Natural killer cell (primary cell): ENCODE measurements around the gene GBP6. TPM values are rescaled to one million over a fixed set of nuclear protein-coding genes. Genes with fewer than 3 reads are reported as not detected.

ENCODE experiments used
- ATAC-seq, 3 donors: fragments of 150-1000 bp in 2 of 3; fragments of 200-7000 bp in 1 of 3; cut with Tn5 transposase; 1 replicate in 1 of 3; 2 replicates in 2 of 3; pipeline ENCODE4 v1.10.0; 2021; ENCODE audit warnings: mild to moderate bottlenecking in 2 of 3, moderate library complexity in 2 of 3
- DNase-seq, 2 donors: peaks; one replicate each; pipeline versions ENCODE4 v3.0.0 to v3.0.0-alpha.2; 2013 to 2021; ENCODE audit warnings: mixed read lengths in 1 of 2
- H3K27ac ChIP-seq: one replicate; pipeline ENCODE4 v1.5.1; 2013; ENCODE audit warnings: mild to moderate bottlenecking, low read length
- H3K27me3 ChIP-seq: one replicate; pipeline ENCODE4 v1.6.1; 2013; ENCODE audit warnings: low read length; ENCODE audit not compliant: control insufficient read depth, insufficient read depth
- H3K36me3 ChIP-seq: one replicate; pipeline ENCODE4 v1.6.1; 2013; ENCODE audit warnings: low read length; ENCODE audit not compliant: control insufficient read depth, insufficient read depth
- H3K4me1 ChIP-seq: one replicate; pipeline ENCODE4 v1.6.1; 2013; ENCODE audit warnings: low read length; ENCODE audit not compliant: control insufficient read depth, insufficient read depth
- H3K4me3 ChIP-seq: one replicate; pipeline ENCODE4 v1.5.1; 2013; ENCODE audit warnings: low read length
- H3K9me3 ChIP-seq: one replicate; pipeline ENCODE4 v1.6.1; 2013; ENCODE audit warnings: low read length; ENCODE audit not compliant: control insufficient read depth, insufficient read depth
- H3K27ac Mint-ChIP-seq, 2 donors: one replicate each; pipeline ENCODE4 v1.8.0; 2022; ENCODE audit warnings: mild to moderate bottlenecking in 2 of 2, mixed read lengths in 2 of 2, moderate library complexity in 1 of 2
- H3K27me3 Mint-ChIP-seq, 2 donors: one replicate each; pipeline ENCODE4 v1.8.0; 2022; ENCODE audit warnings: low read depth in 2 of 2, mixed read lengths in 2 of 2
- H3K36me3 Mint-ChIP-seq: one replicate; pipeline ENCODE4 v1.8.0; 2022; ENCODE audit warnings: mixed read lengths
- H3K4me1 Mint-ChIP-seq, 2 donors: one replicate each; pipeline ENCODE4 v1.8.0; 2022; ENCODE audit warnings: mixed read lengths in 2 of 2
- H3K4me3 Mint-ChIP-seq: one replicate; pipeline ENCODE4 v1.8.0; 2022; ENCODE audit warnings: mild to moderate bottlenecking, moderate library complexity, mixed read lengths
- H3K9me3 Mint-ChIP-seq, 2 donors: one replicate each; pipeline ENCODE4 v1.8.0; 2022; ENCODE audit warnings: mixed read lengths in 2 of 2
- WGBS: methylation state at CpG from one replicate; pipeline ENCODE4 v1.1.7; 2013; ENCODE audit warnings: missing lambda C conversion rate; ENCODE audit not compliant: insufficient coverage; 5-methylcytosine and 5-hydroxymethylcytosine counted together
- intact Hi-C: fragments of 100-400 bp; cut with micrococcal nuclease; formaldehyde crosslinking; loops from one replicate; pipeline ENCODE4 v1.14.2; 2022
- total RNA-seq, 4 donors: library from RNA; stranded (reverse); fragments of 120-200 nt in 1 of 4; gene quantifications; one replicate each; pipeline versions ENCODE4 v1.2.3 to v1.2.4, GENCODE V29; 2013 to 2022
- TF ChIP-seq, protein P1 (sequence below): fragments of 200-600 bp; IDR thresholded peaks from one replicate; pipeline ENCODE4 v1.8.0; 2022; ENCODE audit warnings: antibody characterized with exemption

GBP6 gene
- total RNA-seq, 3 donors from 2014 or later (not counting 1 experiment from before 2014, with no cell fraction given), result 0.23 to 0.40 (median 0.39) TPM

DNA sequence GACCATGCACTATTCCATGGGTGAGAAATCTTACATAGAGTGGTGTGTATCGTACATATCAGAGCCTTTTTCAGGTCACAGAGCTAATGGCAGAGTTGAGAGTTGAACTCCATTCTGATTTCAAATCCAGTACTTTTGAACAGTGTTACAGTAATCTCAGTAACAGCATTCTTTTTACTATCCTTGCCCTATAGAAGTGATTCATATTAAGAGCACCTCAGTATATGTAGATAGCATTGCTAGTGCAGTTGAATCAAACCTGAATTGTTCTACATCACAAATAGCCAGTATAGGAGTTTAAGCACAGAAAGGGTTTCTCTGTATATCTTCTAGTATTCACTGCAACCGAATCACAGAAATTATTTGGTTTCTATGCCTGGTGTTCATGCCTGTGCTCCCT lies 11.4 kb upstream of the GBP6 start:
- Histone ChIP-seq H3K36me3 (no peaks in the 10 kb centered on the region), H3K9me3 (no peaks in the 10 kb centered on the region), H3K4me1 (no peaks in the 10 kb centered on the region), H3K4me3 (no peak overlapping the region), H3K27me3 (no peaks in the 10 kb centered on the region), H3K27ac (no peak overlapping the region)
- intact Hi-C loops, result no loop called here
- H3K27ac Mint-ChIP-seq, result peak overlapping the region in 1 of 2 donors; percentile 70
- WGBS, result 94% methylated on average over 2 of the region's 2 CpGs
- H3K4me1 Mint-ChIP-seq, result peaks cover 0 to 14% of the 10 kb centered on the region in 2 donors
- ATAC-seq (peak in 1 of 3 donors; percentile 11), DNase-seq (no peak)
- no peaks in the 10 kb centered on the region for H3K9me3 Mint-ChIP-seq
- H3K4me3 Mint-ChIP-seq, result no peak overlapping the region
- no peaks in the 10 kb centered on the region for H3K36me3 Mint-ChIP-seq
- no peaks in the 10 kb centered on the region for H3K27me3 Mint-ChIP-seq
- TF ChIP-seq, protein P1, sequence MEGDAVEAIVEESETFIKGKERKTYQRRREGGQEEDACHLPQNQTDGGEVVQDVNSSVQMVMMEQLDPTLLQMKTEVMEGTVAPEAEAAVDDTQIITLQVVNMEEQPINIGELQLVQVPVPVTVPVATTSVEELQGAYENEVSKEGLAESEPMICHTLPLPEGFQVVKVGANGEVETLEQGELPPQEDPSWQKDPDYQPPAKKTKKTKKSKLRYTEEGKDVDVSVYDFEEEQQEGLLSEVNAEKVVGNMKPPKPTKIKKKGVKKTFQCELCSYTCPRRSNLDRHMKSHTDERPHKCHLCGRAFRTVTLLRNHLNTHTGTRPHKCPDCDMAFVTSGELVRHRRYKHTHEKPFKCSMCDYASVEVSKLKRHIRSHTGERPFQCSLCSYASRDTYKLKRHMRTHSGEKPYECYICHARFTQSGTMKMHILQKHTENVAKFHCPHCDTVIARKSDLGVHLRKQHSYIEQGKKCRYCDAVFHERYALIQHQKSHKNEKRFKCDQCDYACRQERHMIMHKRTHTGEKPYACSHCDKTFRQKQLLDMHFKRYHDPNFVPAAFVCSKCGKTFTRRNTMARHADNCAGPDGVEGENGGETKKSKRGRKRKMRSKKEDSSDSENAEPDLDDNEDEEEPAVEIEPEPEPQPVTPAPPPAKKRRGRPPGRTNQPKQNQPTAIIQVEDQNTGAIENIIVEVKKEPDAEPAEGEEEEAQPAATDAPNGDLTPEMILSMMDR, result no peak

DNA sequence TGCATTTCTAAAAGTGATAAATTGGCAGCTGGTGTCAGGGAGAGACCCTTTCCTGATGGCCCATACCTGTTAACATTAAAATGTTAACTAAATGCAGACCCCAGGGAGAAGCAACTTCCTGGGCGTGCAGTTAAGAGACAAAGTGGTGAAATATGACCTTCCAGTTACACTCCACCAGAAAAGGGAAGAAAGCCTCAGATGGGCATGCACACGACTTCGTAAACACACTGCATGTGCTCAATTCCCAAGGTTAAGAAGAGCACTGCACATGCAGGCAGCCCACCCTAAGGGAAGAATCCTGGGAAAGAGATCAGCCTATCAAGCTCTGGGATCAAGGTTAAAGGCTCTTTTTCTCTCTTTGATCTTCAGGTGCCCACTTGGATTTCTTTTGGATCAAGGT lies 9.7 kb upstream of the GBP6 start:
- WGBS, result 64% methylated on average over 3 of the region's 3 CpGs

DNA sequence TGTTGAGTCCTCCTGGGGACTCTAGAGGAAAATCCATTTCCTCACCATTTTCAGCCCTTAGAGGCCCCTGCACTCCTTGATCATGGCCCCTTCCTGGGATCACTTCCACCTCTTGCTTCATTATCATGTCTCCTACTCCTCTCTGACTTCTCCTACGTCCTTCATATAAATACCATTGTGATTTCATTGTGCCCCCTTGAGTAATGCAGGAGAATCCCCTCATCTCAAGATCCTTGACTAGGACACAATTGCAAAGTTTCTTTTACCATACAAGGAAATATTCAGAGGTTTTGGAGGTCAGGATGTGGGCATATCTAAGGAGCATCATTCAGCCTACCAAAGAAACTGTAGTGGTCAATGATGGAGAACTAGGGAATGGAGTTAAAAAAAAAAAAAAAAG lies 8.8 kb upstream of the GBP6 start:
- no peaks in the 10 kb centered on the region for H3K27me3 Mint-ChIP-seq
- no peaks in the 10 kb centered on the region for H3K9me3 Mint-ChIP-seq
- Histone ChIP-seq H3K4me1 (peaks cover 5% of the 10 kb centered on the region), H3K27ac (no peak overlapping the region), H3K9me3 (no peaks in the 10 kb centered on the region), H3K4me3 (no peak overlapping the region), H3K27me3 (no peaks in the 10 kb centered on the region), H3K36me3 (no peaks in the 10 kb centered on the region)
- DNase-seq (no peak), ATAC-seq (no peak)
- peaks cover 7 to 21% of the 10 kb centered on the region in 2 donors for H3K4me1 Mint-ChIP-seq
- WGBS, result 88% methylated on average over 1 of the region's 1 CpG
- no peak overlapping the region for H3K4me3 Mint-ChIP-seq
- H3K36me3 Mint-ChIP-seq, result no peaks in the 10 kb centered on the region
- H3K27ac Mint-ChIP-seq, result peak overlapping the region in 1 of 2 donors; percentile 11
- TF ChIP-seq, protein P1, result no peak
- intact Hi-C loops, result loop anchor here (5.0 kb wide), 2 partner anchors 43 to 373 kb away; no protein-coding TSS in a partner anchor

More for the DNA sequence above, 9.7 kb upstream of the GBP6 start:
- no peak for ATAC-seq
- intact Hi-C loops, result no loop called here
- Histone ChIP-seq H3K4me1 (peaks cover 5% of the 10 kb centered on the region), H3K27ac (no peak overlapping the region), H3K36me3 (no peaks in the 10 kb centered on the region), H3K4me3 (no peak overlapping the region), H3K9me3 (no peaks in the 10 kb centered on the region), H3K27me3 (no peaks in the 10 kb centered on the region)
- H3K4me1 Mint-ChIP-seq, result peaks cover 7 to 21% of the 10 kb centered on the region in 2 donors
- H3K27me3 Mint-ChIP-seq, result no peaks in the 10 kb centered on the region
- H3K27ac Mint-ChIP-seq, result peak overlapping the region in 1 of 2 donors; percentile 11
- no peaks in the 10 kb centered on the region for H3K36me3 Mint-ChIP-seq
- no peak for DNase-seq
- H3K9me3 Mint-ChIP-seq, result no peaks in the 10 kb centered on the region
- TF ChIP-seq, protein P1, result no peak
- no peak overlapping the region for H3K4me3 Mint-ChIP-seq
